ENCODE data around the gene BBOX1.
"Not testable (repeated sequence)": the region's sequence is repeated elsewhere in the genome, so short reads cannot be mapped to it uniquely, and the experiment has no call there.

BBOX1 gene

DNA sequence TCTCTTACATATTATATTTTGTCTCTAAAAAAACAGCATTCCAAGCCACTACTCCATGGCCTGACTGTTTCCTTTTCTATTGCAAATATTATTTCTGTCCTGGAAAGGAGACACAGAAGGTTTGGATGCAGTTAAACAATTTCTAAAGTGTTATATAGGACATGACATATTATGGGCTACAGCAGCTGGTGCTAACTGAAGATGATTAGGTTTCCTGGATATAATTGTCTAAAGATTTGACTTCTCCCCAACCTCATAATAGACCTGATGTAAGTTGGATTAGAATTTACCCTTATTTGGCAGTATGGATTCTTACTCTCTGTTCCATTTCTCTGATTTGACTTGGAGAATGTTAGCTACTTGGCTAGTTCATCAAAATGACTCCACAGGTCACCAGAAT lies 90.2 kb downstream of the BBOX1 start:
- FAIRE-seq, result no peak

DNA sequence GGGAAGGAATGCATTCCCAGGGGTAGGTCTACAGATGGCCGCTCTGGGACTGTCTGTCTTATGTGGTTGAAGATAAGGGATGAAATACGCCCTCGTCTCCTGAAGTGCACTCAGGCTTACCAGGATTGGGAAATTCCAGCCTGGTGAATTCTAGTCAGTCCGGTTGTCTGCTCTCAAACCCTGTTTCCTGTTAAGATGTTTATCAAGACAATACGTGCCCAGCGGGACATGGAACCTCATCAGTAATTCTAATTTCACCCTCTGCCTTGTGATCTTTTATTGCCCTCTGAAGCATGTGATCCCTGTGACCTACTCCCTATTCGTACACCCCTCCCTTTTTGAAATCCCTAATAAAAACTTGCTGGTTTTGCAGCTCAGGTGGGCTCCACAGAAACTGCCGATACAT lies 95.3 kb downstream of the BBOX1 start:
- FAIRE-seq, result not testable (repeated sequence)

DNA sequence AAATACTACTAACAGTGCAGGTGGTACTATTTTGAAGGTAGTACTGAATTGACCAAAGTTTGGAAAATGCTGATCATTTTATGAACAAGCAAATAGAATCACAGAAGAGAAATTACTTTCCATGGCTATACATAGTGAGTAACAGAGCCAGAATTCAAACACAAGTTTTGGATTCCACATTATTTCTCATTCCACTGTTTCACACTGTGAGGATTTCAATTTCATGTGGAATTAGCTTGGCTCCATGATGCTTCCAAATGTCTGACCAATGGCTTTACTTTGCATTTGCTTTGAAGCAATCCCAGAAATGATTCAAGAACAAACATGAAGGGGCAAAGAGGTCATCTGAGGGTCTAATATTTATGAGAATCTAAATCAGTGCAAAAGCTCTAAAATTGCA lies 98.1 kb downstream of the BBOX1 start:
- no peak for FAIRE-seq

GRCh38 chr11:27139742-27140367 lies 99.2 kb downstream of the BBOX1 start:
- FAIRE-seq, result no peak

GRCh38 chr11:27141576-27141975 lies 101.0 kb downstream of the BBOX1 start:
- FAIRE-seq, result no peak

DNA sequence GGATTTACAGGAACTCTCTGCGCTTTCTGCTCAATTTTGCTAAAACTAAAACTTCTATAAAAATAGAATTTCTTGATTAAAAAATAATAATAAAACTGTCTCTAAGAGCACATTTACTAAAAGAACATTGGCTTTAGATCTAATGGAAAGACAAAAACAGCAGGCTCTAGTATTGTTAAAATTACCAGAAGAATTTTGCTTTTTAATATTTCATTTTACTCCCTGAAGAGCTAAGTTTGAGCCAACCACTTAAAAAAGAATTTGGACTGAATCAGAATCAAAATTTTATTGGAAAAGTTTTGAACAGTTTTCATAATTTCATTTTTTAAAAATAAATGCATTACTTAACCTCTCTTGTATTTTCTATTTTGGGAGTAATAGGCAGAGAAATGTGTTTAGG lies 107.3 kb downstream of the BBOX1 start:
- no peak for FAIRE-seq

- no peak for FAIRE-seq
Measured at GRCh38 chr11:27148506-27148905, 107.9 kb downstream of the BBOX1 start.

DNA sequence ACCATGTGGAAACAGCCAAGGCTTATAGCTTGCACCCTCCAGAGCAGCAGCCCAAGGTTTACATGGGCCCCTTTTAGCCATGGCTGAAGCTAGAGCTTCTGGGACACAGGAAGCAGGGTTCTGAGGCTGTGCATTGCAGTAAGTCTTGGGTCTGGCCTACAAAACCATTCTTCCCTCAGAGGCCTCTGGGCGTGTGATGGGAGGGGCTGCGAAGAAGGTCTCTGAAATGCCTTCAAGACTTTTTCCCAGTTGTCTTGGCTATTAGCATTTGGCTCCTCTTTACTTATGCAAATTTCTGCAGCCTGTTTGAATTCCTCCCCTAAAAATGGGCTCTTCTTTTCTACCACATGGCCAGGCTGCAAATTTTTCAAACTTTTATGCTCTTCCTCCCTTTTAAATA lies 109.5 kb downstream of the BBOX1 start:
- no peak for FAIRE-seq

DNA sequence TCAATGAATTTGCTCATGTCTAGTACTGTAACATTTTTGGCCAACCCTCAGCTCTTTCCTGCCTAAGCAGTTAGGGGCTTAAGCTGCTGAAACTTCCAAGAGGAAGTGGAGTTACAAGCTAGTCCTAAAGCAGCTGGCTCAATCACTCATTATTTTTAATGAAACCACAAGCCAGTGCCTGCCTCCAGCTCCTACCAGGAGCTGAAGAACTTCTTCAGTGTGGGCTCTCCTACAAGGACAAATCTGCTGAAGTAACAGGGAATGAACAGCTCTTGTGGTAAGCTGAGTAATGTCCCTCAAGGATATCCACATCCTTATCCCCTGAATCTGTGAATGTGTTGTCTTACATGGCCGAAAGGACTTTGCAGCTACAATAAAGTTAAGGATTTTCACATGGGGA lies 112.5 kb downstream of the BBOX1 start:
- no peak for FAIRE-seq

DNA sequence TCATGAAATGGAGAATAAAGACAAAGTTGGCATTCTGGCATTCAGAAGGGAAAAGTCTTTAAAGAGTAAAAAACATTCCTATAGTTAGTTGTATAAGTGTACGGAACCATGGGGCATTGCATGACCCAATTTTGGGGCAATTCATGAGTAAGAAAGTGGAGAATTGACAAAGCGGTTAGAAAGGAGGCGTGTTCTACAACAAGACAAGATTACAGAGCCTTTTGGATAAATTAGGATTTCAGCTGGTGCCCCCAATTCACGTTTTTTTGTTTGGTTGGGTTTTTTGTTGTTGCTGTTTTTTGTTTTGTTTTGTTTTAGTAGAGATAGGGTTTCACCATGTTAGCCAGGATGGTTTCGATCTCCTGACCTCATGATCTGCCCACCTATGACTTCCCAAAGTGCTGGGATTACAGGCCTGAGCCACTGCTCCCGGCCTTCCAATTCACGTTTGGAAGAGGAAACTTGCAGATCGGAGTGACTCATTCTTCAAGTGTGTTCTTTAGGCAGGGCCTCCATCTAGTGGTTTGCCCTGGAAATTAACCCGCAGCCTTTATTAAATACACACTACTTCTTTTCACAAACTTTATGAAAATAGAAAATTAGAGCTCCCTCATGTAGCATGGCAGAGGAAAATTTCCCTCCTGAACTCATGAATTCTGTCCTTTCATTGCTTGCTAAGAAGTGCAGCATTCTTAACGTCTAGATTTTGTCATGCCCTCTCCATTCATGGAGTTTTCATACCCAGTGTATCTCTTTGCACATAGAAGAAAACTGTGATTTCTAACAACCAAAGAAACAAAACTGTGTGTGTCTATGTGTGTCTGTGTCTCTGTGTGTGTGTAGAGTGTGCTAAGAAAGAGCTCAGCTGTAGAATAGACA lies 118.1 kb downstream of the BBOX1 start:
- peak; percentile 88 for FAIRE-seq

GRCh38 chr11:27159335-27159679 lies 118.7 kb downstream of the BBOX1 start:
- no peak for FAIRE-seq

DNA sequence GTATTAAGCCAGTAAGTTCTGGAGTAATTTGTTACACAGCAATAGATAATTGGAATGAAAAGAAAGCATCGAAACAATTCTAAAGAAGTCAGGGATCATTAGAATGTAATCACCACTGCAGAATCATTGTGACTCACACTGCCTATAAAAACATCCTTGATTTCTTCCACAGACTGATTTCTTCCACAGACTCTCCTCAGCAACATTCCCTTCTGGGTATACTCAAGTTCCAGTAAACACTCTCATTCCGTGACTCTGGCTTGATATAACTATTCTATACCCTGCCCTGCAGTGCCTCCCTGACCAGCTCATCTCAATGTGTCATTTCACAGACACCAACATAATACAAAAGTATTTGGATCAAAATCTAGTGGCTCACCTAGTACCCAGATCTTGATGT lies 120.5 kb downstream of the BBOX1 start:
- no peak for FAIRE-seq

DNA sequence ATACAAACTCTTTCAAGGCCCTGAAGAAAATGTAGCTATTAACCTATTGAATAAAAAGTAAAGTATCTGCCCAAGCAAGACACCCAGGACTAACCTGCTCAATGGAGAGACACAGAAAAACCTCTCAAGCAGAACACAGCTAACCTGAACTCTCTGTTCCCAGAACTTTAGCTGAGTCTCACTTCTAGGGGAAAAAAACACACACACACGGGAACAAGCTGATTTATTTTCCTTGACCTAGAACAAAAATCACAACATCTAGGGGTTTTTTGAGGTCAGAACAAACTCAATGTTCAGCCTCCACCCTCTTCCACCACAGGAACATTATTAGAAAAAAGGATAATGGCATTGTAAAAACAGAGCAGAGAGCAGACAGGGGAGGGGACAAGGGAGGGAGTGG lies 121.6 kb downstream of the BBOX1 start:
- FAIRE-seq, result no peak

GRCh38 chr11:27166130-27166529 lies 125.5 kb downstream of the BBOX1 start:
- FAIRE-seq, result no peak

- no peak for FAIRE-seq
Measured at GRCh38 chr11:27171376-27171958, 130.9 kb downstream of the BBOX1 start.

DNA sequence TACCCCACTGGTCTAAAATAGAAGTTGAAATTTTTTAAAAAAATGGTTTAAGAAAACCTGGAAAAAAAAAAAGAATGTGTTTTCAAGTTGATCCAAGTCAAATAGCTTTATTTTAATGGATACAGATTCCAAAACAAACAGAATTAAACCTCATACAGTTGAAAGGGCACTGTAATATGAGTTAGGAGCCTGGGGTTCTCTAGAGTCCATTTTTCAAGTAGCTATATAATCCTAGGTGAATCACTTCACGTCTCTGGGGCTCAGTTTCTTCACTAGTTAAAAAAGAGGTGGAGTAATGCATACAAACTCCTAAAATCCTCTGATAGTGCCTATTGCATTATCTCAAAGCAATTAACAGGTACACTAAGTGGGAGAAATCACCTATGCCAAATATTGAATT lies 132.9 kb downstream of the BBOX1 start:
- FAIRE-seq, result no peak

DNA sequence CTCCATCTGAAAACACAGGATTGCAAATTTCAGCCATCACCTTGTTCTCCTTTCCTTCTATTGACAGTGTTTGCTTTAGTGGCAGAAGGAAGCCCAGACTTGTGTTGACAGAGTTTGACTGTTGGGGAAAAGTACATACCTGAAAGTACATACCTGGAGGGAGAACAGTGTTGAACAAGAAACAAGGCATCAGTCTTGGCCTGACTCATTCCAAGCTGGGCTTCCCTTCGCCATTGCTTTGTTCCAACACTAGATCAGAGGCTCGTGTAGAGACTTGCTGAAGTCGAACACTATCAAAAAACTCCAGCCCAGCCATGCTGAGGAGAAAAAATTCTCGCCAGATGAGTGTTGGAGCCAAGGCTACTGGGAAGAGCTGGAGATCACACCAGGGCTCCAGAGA lies 133.4 kb downstream of the BBOX1 start:
- no peak for FAIRE-seq

GRCh38 chr11:27174672-27175210 lies 134.1 kb downstream of the BBOX1 start:
- no peak for FAIRE-seq

GRCh38 chr11:27175562-27175961 lies 134.9 kb downstream of the BBOX1 start:
- FAIRE-seq, result not testable (repeated sequence)
